SK-N-SH (cell line): Measurements from ENCODE around the gene IL18. TPM values are rescaled to one million over a fixed set of nuclear protein-coding genes. Genes with fewer than 3 reads are reported as not detected.

Source experiments
- CTCF ChIA-PET: fragments of 300-600, 350-600 bp; formaldehyde crosslinking; extraction: SDS; loops from one replicate; lab custom pipeline; 2021; lab: Yijun Ruan, JAX
- POLR2A ChIA-PET: fragments of 350-600 bp; sonication (Branson Sonifier 250); formaldehyde crosslinking; extraction: SDS; loops from one replicate; lab custom pipeline; 2020; ENCODE audit warnings: antibody characterized with exemption, inconsistent platforms; lab: Yijun Ruan, JAX
- DNase-seq: peaks from one replicate; pipeline ENCODE4 v3.0.0; 2012
- H2AFZ ChIP-seq: fragments of 200-600 bp; sonication (generic); 2 replicates; pipeline ENCODE4 v1.8.1; 2016; ENCODE audit warnings: antibody characterized with exemption, mild to moderate bottlenecking, low read depth
- H3F3A ChIP-seq: fragments of 200-600 bp; sonication (generic); replicated peaks from 2 replicates; pipeline ENCODE3; 2016; ENCODE audit warnings: antibody characterized with exemption, mild to moderate bottlenecking; ENCODE audit not compliant: insufficient read depth
- H3K27ac ChIP-seq, 2 experiments: fragments of 200-500 bp in 1 of 2; fragments of 200-600 bp in 1 of 2; sonication (Bioruptor generic) in 1 of 2; sonication (generic), shearing (Covaris generic) in 1 of 2; 2 replicates each; pipeline versions ENCODE4 v1.5.1 to v1.6.1; 2014 to 2016; ENCODE audit warnings: low read depth in 2 of 2, inconsistent platforms in 1 of 2, low read length in 1 of 2, mild to moderate bottlenecking in 1 of 2, mixed read lengths in 1 of 2
- H3K27me3 ChIP-seq: fragments of 200-600 bp; sonication (generic), shearing (Covaris generic); 2 replicates; pipeline ENCODE4 v1.6.1; 2016; ENCODE audit warnings: mixed run types; ENCODE audit not compliant: insufficient read depth
- H3K36me3 ChIP-seq, 2 experiments: fragments of 200-500 bp in 1 of 2; fragments of 200-600 bp in 1 of 2; sonication (Bioruptor generic) in 1 of 2; sonication (generic) in 1 of 2; replicated peaks in 1 of 2; 2 replicates each; pipeline versions ENCODE3 to v1.5.1; 2014 to 2016; ENCODE audit warnings: low read length in 1 of 2, mild to moderate bottlenecking in 1 of 2; ENCODE audit not compliant: insufficient read depth in 2 of 2, control insufficient read depth in 1 of 2
- H3K4me1 ChIP-seq, 2 experiments: fragments of 200-500 bp in 1 of 2; fragments of 200-600 bp in 1 of 2; sonication (Bioruptor generic) in 1 of 2; sonication (generic), shearing (Covaris generic) in 1 of 2; 2 replicates each; pipeline versions ENCODE4 v1.5.1 to v1.6.1; 2014 to 2016; ENCODE audit warnings: low read depth in 1 of 2, low read length in 1 of 2, mixed run types in 1 of 2; ENCODE audit not compliant: insufficient read depth in 2 of 2, control insufficient read depth in 1 of 2
- H3K4me2 ChIP-seq: fragments of 200-600 bp; sonication (generic), shearing (Covaris generic); 2 replicates; pipeline ENCODE4 v1.6.1; 2017; ENCODE audit warnings: mixed run types
- H3K4me3 ChIP-seq, 2 experiments: fragments of 200-500 bp in 1 of 2; fragments of 200-600 bp in 1 of 2; sonication (Bioruptor generic) in 1 of 2; sonication (generic), shearing (Covaris generic) in 1 of 2; 2 replicates each; pipeline versions ENCODE4 v1.5.1 to v1.8.1; 2014 to 2016; ENCODE audit warnings: low read depth in 2 of 2, inconsistent platforms in 1 of 2, low read length in 1 of 2, mild to moderate bottlenecking in 1 of 2, mixed read lengths in 1 of 2, moderate library complexity in 1 of 2
- H3K79me2 ChIP-seq: fragments of 200-600 bp; sonication (generic); 2 replicates; pipeline ENCODE4 v1.8.1; 2017; ENCODE audit warnings: mild to moderate bottlenecking; ENCODE audit not compliant: insufficient read depth
- H3K9ac ChIP-seq: fragments of 200-600 bp; sonication (generic); 2 replicates; pipeline ENCODE4 v1.6.1; 2017; ENCODE audit warnings: mixed run types
- H3K9me2 ChIP-seq: fragments of 200-600 bp; sonication (generic); 2 replicates; pipeline ENCODE4 v1.6.1; 2017; ENCODE audit warnings: mixed run types
- H3K9me3 ChIP-seq: fragments of 200-600 bp; sonication (generic); 2 replicates; pipeline ENCODE4 v1.6.1; 2017; ENCODE audit warnings: mixed run types, mild to moderate bottlenecking, moderate library complexity
- H4K20me1 ChIP-seq: fragments of 200-600 bp; sonication (generic); 2 replicates; pipeline ENCODE4 v1.6.1; 2017; ENCODE audit warnings: mild to moderate bottlenecking, mixed run types; ENCODE audit not compliant: insufficient read depth
- CHD2 ChIP-seq: fragments of 150-350 bp; IDR thresholded peaks from 2 replicates; pipeline ENCODE4 v1.6.1; 2018; ENCODE audit warnings: low read length; ENCODE audit not compliant: partially characterized antibody
- ELF1 ChIP-seq: IDR thresholded peaks from 2 replicates; pipeline ENCODE4 v1.4.0; 2012
- EP300 ChIP-seq, 2 experiments: IDR thresholded peaks; 2 replicates each; pipeline versions ENCODE4 v1.4.0 to v1.6.1; 2012; ENCODE audit warnings: borderline replicate concordance in 1 of 2, low read depth in 1 of 2, low read length in 1 of 2
- FOXJ3 ChIP-seq: sonication (generic); formaldehyde crosslinking; IDR thresholded peaks from 2 replicates; pipeline ENCODE4 v1.5.1; 2020; ENCODE audit warnings: mild to moderate bottlenecking, missing genetic modification reagents
- FOXM1 ChIP-seq: IDR thresholded peaks from 2 replicates; pipeline ENCODE4 v1.4.0; 2012; ENCODE audit warnings: low read depth, mild to moderate bottlenecking
- GABPA ChIP-seq: IDR thresholded peaks from 2 replicates; pipeline ENCODE4 v1.4.0; 2012; ENCODE audit warnings: low read depth, mild to moderate bottlenecking
- JUND ChIP-seq: IDR thresholded peaks from 2 replicates; pipeline ENCODE4 v1.4.0; 2012
- MXI1 ChIP-seq: IDR thresholded peaks from 2 replicates; pipeline ENCODE4 v1.6.1; 2012; ENCODE audit warnings: mild to moderate bottlenecking, low read depth, low read length, improper control_type of control experiment
- NRF1 ChIP-seq: IDR thresholded peaks from 2 replicates; pipeline ENCODE4 v1.6.1; 2012; ENCODE audit warnings: low read depth, mild to moderate bottlenecking, low read length
- POLR2AphosphoS5 ChIP-seq: IDR thresholded peaks from 2 replicates; pipeline ENCODE4 v1.6.1; 2012; ENCODE audit warnings: low read depth, low read length
- RAD21 ChIP-seq: IDR thresholded peaks from 2 replicates; pipeline ENCODE4 v1.6.1; 2012; ENCODE audit warnings: mild to moderate bottlenecking, low read length
- RCOR1 ChIP-seq: fragments of 150-350 bp; IDR thresholded peaks from 2 replicates; pipeline ENCODE4 v1.6.1; 2017; ENCODE audit warnings: antibody characterized with exemption, low read length
- RFX5 ChIP-seq: IDR thresholded peaks from 2 replicates; pipeline ENCODE4 v1.6.1; 2012; ENCODE audit warnings: mild to moderate bottlenecking, improper control_type of control experiment, low read length
- SIN3A ChIP-seq: IDR thresholded peaks from 2 replicates; pipeline ENCODE4 v1.6.1; 2012; ENCODE audit warnings: low read depth, mild to moderate bottlenecking, low read length, moderate library complexity, borderline replicate concordance
- SMC3 ChIP-seq: IDR thresholded peaks from 2 replicates; pipeline ENCODE4 v1.6.1; 2012; ENCODE audit warnings: low read depth, low read length, improper control_type of control experiment
- TAF1 ChIP-seq: IDR thresholded peaks from 2 replicates; pipeline ENCODE4 v1.6.1; 2012; ENCODE audit warnings: low read depth, mild to moderate bottlenecking, low read length, moderate library complexity, borderline replicate concordance
- TCF12 ChIP-seq: IDR thresholded peaks from 2 replicates; pipeline ENCODE4 v1.4.0; 2012
- TEAD4 ChIP-seq: IDR thresholded peaks from 2 replicates; pipeline ENCODE4 v1.4.0; 2012; ENCODE audit warnings: mild to moderate bottlenecking, borderline replicate concordance; ENCODE audit not compliant: insufficient read depth
- YY1 ChIP-seq: IDR thresholded peaks from 2 replicates; pipeline ENCODE4 v1.4.0; 2012; ENCODE audit warnings: low read depth, mild to moderate bottlenecking
- WGBS: methylation state at CpG from one replicate; pipeline ENCODE4 v1.1.6; 2017; ENCODE audit warnings: low lambda C conversion rate; 5-methylcytosine and 5-hydroxymethylcytosine counted together
- polyA plus RNA-seq, 3 experiments: library from polyadenylated mRNA; depleted of rRNA; stranded (reverse); fragments of >200 nt; gene quantifications; 2 replicates each; pipeline ENCODE4 v1.2.3, GENCODE V29; 2012
- TF ChIP-seq, protein P1 (sequence below): IDR thresholded peaks from 2 replicates; pipeline ENCODE4 v1.4.0; 2012; ENCODE audit warnings: low read depth
- TF ChIP-seq, protein P2 (sequence below): fragments of 200-600 bp; sonication (generic); IDR thresholded peaks from 2 replicates; pipeline ENCODE4 v1.6.1; 2017; ENCODE audit warnings: antibody characterized with exemption, mild to moderate bottlenecking, moderate library complexity
- TF ChIP-seq, protein P3 (sequence below): fragments of 150-350 bp; IDR thresholded peaks from 2 replicates; pipeline ENCODE4 v1.6.1; 2017; ENCODE audit warnings: antibody characterized with exemption, low read length, low read depth, borderline replicate concordance
- TF ChIP-seq, protein P4 (sequence below): IDR thresholded peaks from 2 replicates; pipeline ENCODE4 v1.4.0; 2012; ENCODE audit warnings: low read depth, borderline replicate concordance

Gene IL18
- polyA plus RNA-seq, 1 of the 3 experiments (the other 2 are of a cell fraction) = 0.28 TPM

DNA sequence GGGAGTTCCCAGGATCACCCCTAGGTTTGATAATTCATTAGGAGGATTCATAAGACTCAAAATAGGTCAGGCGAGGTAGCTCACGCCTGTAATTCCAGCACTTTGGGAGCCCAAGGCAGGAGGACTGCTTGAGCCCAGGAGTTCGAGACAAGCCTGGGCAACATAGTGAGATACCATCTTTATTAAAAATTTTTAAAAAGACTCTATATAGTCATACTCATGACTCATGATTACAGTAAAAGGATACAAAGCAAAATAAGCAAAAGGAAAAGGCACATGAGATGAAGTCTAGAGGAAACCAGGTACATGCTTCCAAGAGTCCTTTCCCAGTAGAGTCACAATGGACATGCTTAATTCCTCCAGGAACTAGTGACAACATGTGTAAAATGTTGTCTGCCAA is 48.4 kb upstream of the IL18 start:
- Histone ChIP-seq H4K20me1 (no peaks in the 10 kb centered on the region), H3F3A (no peaks in the 10 kb centered on the region), H3K9me2 (no peaks in the 10 kb centered on the region), H3K9me3 (no peaks in the 10 kb centered on the region), H3K27ac (no peak overlapping the region), H3K4me1 (no peaks in the 10 kb centered on the region; a peak in 1 of 4 replicates), H3K36me3 (no peaks in the 10 kb centered on the region), H3K4me3 (no peak overlapping the region), H3K4me2 (no peak overlapping the region), H3K79me2 (no peaks in the 10 kb centered on the region), H3K27me3 (no peaks in the 10 kb centered on the region), H3K9ac (no peak overlapping the region), H2AFZ (no peak overlapping the region)
- ChIA-PET CTCF (interaction anchor here (0.8 to 2.1 kb wide), 3 partner anchors 37 to 76 kb away, joined by 3 to 10 read pairs (median 4); partner anchors contain the start of gene BCO2), POLR2A (no interaction called here)
- no peak for DNase-seq
- TF ChIP-seq FOXM1 (no peak), CHD2 (no peak), YY1 (no peak), NRF1 (no peak), ELF1 (no peak), RCOR1 (no peak), POLR2AphosphoS5 (no peak), SMC3 (no peak), MXI1 (no peak), SIN3A (no peak), FOXJ3 (CRISPR knock-in tag) (no peak), TEAD4 (no peak), RFX5 (no peak), JUND (no peak), RAD21 (no peak)
- TF ChIP-seq, protein P1, sequence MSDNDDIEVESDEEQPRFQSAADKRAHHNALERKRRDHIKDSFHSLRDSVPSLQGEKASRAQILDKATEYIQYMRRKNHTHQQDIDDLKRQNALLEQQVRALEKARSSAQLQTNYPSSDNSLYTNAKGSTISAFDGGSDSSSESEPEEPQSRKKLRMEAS = no peak
- TF ChIP-seq, protein P2, sequence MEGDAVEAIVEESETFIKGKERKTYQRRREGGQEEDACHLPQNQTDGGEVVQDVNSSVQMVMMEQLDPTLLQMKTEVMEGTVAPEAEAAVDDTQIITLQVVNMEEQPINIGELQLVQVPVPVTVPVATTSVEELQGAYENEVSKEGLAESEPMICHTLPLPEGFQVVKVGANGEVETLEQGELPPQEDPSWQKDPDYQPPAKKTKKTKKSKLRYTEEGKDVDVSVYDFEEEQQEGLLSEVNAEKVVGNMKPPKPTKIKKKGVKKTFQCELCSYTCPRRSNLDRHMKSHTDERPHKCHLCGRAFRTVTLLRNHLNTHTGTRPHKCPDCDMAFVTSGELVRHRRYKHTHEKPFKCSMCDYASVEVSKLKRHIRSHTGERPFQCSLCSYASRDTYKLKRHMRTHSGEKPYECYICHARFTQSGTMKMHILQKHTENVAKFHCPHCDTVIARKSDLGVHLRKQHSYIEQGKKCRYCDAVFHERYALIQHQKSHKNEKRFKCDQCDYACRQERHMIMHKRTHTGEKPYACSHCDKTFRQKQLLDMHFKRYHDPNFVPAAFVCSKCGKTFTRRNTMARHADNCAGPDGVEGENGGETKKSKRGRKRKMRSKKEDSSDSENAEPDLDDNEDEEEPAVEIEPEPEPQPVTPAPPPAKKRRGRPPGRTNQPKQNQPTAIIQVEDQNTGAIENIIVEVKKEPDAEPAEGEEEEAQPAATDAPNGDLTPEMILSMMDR = no peak
- TF ChIP-seq, protein P3, sequence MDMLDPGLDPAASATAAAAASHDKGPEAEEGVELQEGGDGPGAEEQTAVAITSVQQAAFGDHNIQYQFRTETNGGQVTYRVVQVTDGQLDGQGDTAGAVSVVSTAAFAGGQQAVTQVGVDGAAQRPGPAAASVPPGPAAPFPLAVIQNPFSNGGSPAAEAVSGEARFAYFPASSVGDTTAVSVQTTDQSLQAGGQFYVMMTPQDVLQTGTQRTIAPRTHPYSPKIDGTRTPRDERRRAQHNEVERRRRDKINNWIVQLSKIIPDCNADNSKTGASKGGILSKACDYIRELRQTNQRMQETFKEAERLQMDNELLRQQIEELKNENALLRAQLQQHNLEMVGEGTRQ = no peak
- 86% methylated on average over 3 of the region's 3 CpGs for WGBS

DNA sequence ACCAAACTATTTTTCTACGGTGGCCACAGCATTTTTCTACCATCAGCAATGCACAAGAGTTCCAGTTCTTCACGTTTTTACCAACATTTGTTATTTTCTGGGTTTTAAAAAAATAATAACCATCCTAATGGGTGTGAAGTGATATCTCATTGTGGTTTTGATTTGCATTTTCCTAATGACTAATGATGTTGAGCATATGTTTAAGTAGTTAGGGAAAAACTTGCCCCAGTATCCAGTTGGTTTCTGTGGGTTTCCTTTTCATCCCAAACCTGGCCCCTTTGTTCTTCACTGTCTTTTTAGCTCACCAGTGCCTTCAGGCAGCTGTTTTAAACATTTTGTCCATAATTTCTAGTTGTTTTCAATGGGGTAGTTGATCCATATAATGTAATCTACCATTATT is 47.6 kb upstream of the IL18 start:
- Histone ChIP-seq H3K4me2 (no peak overlapping the region), H3K9me3 (no peaks in the 10 kb centered on the region), H3K36me3 (no peaks in the 10 kb centered on the region), H3K79me2 (no peaks in the 10 kb centered on the region), H3K4me1 (no peaks in the 10 kb centered on the region; a peak in 1 of 4 replicates), H3K9me2 (no peaks in the 10 kb centered on the region), H4K20me1 (no peaks in the 10 kb centered on the region), H3K4me3 (no peak overlapping the region), H3F3A (no peaks in the 10 kb centered on the region), H2AFZ (no peak overlapping the region), H3K27ac (no peak overlapping the region), H3K27me3 (no peaks in the 10 kb centered on the region), H3K9ac (no peak overlapping the region)
- WGBS = 55% methylated on average over 2 of the region's 2 CpGs
- TF ChIP-seq, protein P4, sequence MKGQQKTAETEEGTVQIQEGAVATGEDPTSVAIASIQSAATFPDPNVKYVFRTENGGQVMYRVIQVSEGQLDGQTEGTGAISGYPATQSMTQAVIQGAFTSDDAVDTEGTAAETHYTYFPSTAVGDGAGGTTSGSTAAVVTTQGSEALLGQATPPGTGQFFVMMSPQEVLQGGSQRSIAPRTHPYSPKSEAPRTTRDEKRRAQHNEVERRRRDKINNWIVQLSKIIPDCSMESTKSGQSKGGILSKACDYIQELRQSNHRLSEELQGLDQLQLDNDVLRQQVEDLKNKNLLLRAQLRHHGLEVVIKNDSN = no peak
- TF ChIP-seq TEAD4 (no peak), RFX5 (no peak), TCF12 (no peak), MXI1 (no peak), TAF1 (no peak), GABPA (no peak), ELF1 (no peak), RCOR1 (no peak), EP300 (IDR thresholded peaks at IDR 0.05; ENCODE audit: borderline replicate concordance in 1 of 2, low read depth in 1 of 2, low read length in 1 of 2) (no peak), FOXM1 (no peak), YY1 (no peak)
- TF ChIP-seq, protein P2 = no peak
- no peak for DNase-seq
- ChIA-PET POLR2A (no interaction called here), CTCF (interaction anchor here (0.8 to 2.1 kb wide), 2 partner anchors 36 to 68 kb away, joined by 4 to 10 read pairs; partner anchors contain the start of gene BCO2)
